ENCODE measurements around the gene DNAI2.

- TF ChIP-seq TAF1 (IDR thresholded peaks at IDR 0.05; ENCODE audit: borderline replicate concordance, insufficient read depth, low read length) = no peak
- no peak for TF ChIP-seq REST (IDR thresholded peaks at IDR 0.05; ENCODE audit: insufficient read depth in 1 of 2, low read depth in 2 of 2, low read length in 2 of 2)
- TF ChIP-seq FOXP2 (optimal IDR thresholded peaks at IDR 0.05; ENCODE audit: borderline replicate concordance, extremely low read depth, extremely low read length, insufficient read depth) = no peak
These were observed 51.8 kb downstream of the DNAI2 start, which contains the start of gene KIF19 for GRCh38 chr17:74325743-74326379.

All from PFSK-1 (cell line).